CD14-positive monocyte (primary cell): ENCODE measurements around the gene OR10D3. TPM values are rescaled to one million over a fixed set of nuclear protein-coding genes. Genes with fewer than 3 reads are reported as not detected.

Experiments
- DNase-seq, 3 donors: peaks; one replicate each; pipeline ENCODE4 v3.0.0-alpha.2; 2011 to 2022
- H2AFZ ChIP-seq: 2 replicates; pipeline ENCODE4 v1.6.0; 2012; ENCODE audit warnings: mild to moderate bottlenecking, low read depth, low read length, inconsistent platforms; ENCODE audit not compliant: insufficient read depth, poor library complexity, severe bottlenecking
- H3K27ac ChIP-seq, 2 donors: 1 replicate in 1 of 2; 2 replicates in 1 of 2; pipeline ENCODE4 v1.5.1; 2012 to 2013; ENCODE audit warnings: low read length in 2 of 2, control low read depth in 1 of 2, inconsistent platforms in 1 of 2, low read depth in 1 of 2, mild to moderate bottlenecking in 1 of 2
- H3K27me3 ChIP-seq, 2 donors: one replicate each; pipeline versions ENCODE4 v1.6.0 to v1.6.1; 2011 to 2013; ENCODE audit warnings: low read length in 2 of 2; ENCODE audit not compliant: control insufficient read depth in 2 of 2, insufficient read depth in 2 of 2
- H3K36me3 ChIP-seq, 2 donors: replicated peaks in 1 of 2; 1 replicate in 1 of 2; 2 replicates in 1 of 2; pipeline versions ENCODE4 v1.5.1 to v1.6.1; 2012 to 2013; ENCODE audit warnings: low read length in 2 of 2, control low read depth in 1 of 2, inconsistent platforms in 1 of 2, mild to moderate bottlenecking in 1 of 2; ENCODE audit not compliant: insufficient read depth in 2 of 2, control insufficient read depth in 1 of 2
- H3K4me1 ChIP-seq, 2 donors: 1 replicate in 1 of 2; 2 replicates in 1 of 2; pipeline versions ENCODE4 v1.5.1 to v1.6.1; 2012 to 2013; ENCODE audit warnings: low read length in 2 of 2, control low read depth in 1 of 2, inconsistent platforms in 1 of 2, mild to moderate bottlenecking in 1 of 2, moderate library complexity in 1 of 2; ENCODE audit not compliant: insufficient read depth in 2 of 2, control insufficient read depth in 1 of 2
- H3K4me2 ChIP-seq: replicated peaks from 2 replicates; pipeline ENCODE3; 2012; ENCODE audit warnings: low read length, moderate library complexity, mild to moderate bottlenecking; ENCODE audit not compliant: poor library complexity, severe bottlenecking; ENCODE audit errors: extremely low read depth
- H3K4me3 ChIP-seq, 3 experiments: fragments of 200-600 bp in 1 of 3; sonication (generic) in 1 of 3; replicated peaks in 1 of 3; 1 replicate in 2 of 3; 2 replicates in 1 of 3; pipeline ENCODE4 v1.5.1; 2011 to 2013; ENCODE audit warnings: low read length in 3 of 3, mild to moderate bottlenecking in 3 of 3, control low read depth in 2 of 3, low read depth in 2 of 3, inconsistent platforms in 1 of 3, moderate library complexity in 1 of 3
- H3K79me2 ChIP-seq: 2 replicates; pipeline ENCODE4 v1.6.0; 2012; ENCODE audit warnings: mild to moderate bottlenecking, control low read depth, inconsistent platforms, low read length, moderate library complexity; ENCODE audit not compliant: insufficient read depth
- H3K9ac ChIP-seq: 2 replicates; pipeline ENCODE4 v1.6.0; 2017; ENCODE audit warnings: low read length, mild to moderate bottlenecking; ENCODE audit not compliant: insufficient read depth, poor library complexity, severe bottlenecking
- H3K9me3 ChIP-seq, 2 donors: replicated peaks in 1 of 2; 1 replicate in 1 of 2; 2 replicates in 1 of 2; pipeline versions ENCODE4 v1.5.1 to v1.6.1; 2012 to 2013; ENCODE audit warnings: low read length in 2 of 2, control low read depth in 1 of 2; ENCODE audit not compliant: control insufficient read depth in 1 of 2, insufficient read depth in 1 of 2
- H4K20me1 ChIP-seq: 2 replicates; pipeline ENCODE4 v1.6.0; 2012; ENCODE audit warnings: mild to moderate bottlenecking, low read length, control low read depth, moderate library complexity; ENCODE audit not compliant: insufficient read depth
- H3K27ac Mint-ChIP-seq, 7 donors: one replicate each; pipeline ENCODE4 v1.8.0; 2020; ENCODE audit warnings: mild to moderate bottlenecking in 7 of 7, mixed read lengths in 7 of 7, moderate library complexity in 6 of 7, inconsistent platforms in 2 of 7
- H3K27me3 Mint-ChIP-seq, 3 donors: one replicate each; pipeline ENCODE4 v1.8.0; 2021 to 2022; ENCODE audit warnings: low read depth in 3 of 3, mild to moderate bottlenecking in 3 of 3, mixed read lengths in 3 of 3, moderate library complexity in 3 of 3, inconsistent platforms in 1 of 3
- H3K36me3 Mint-ChIP-seq, 2 donors: one replicate each; pipeline ENCODE4 v1.8.0; 2020; ENCODE audit warnings: mixed read lengths in 2 of 2, inconsistent platforms in 1 of 2, mild to moderate bottlenecking in 1 of 2
- H3K4me1 Mint-ChIP-seq: one replicate; pipeline ENCODE4 v1.8.0; 2020; ENCODE audit warnings: mild to moderate bottlenecking, mixed read lengths
- H3K4me3 Mint-ChIP-seq, 2 donors: one replicate each; pipeline ENCODE4 v1.8.0; 2020; ENCODE audit warnings: mild to moderate bottlenecking in 2 of 2, mixed read lengths in 2 of 2, moderate library complexity in 1 of 2
- H3K9me3 Mint-ChIP-seq, 7 donors: one replicate each; pipeline ENCODE4 v1.8.0; 2020 to 2022; ENCODE audit warnings: mixed read lengths in 7 of 7, mild to moderate bottlenecking in 6 of 7, moderate library complexity in 6 of 7, inconsistent platforms in 2 of 7
- WGBS: methylation state at CpG from one replicate; pipeline ENCODE4 v1.1.5; 2013; ENCODE audit warnings: missing lambda C conversion rate; ENCODE audit not compliant: insufficient coverage; 5-methylcytosine and 5-hydroxymethylcytosine counted together
- intact Hi-C, 2 donors: fragments of 100-400 bp; cut with micrococcal nuclease; formaldehyde crosslinking; loops; one replicate each; pipeline versions ENCODE4 v1.15.0 to v1.15.1; 2023
- polyA plus RNA-seq, 3 donors: library from polyadenylated mRNA; depleted of rRNA in 1 of 3; unstranded in 2 of 3; stranded (reverse) in 1 of 3; fragments of 300-500 nt in 2 of 3; fragments of >200 nt in 1 of 3; fragmentation: Illumina TruSeq in 2 of 3; gene quantifications; 1 replicate in 2 of 3; 2 replicates in 1 of 3; pipeline ENCODE4 v1.2.3, GENCODE V29; 2012 to 2021
- TF ChIP-seq, protein P1 (sequence below): fragments of 200-600 bp; IDR thresholded peaks from one replicate; pipeline ENCODE4 v1.8.0; 2022; ENCODE audit warnings: antibody characterized with exemption, mild to moderate bottlenecking

The OR10D3 gene
- polyA plus RNA-seq, 3 donors: not detected

DNA sequence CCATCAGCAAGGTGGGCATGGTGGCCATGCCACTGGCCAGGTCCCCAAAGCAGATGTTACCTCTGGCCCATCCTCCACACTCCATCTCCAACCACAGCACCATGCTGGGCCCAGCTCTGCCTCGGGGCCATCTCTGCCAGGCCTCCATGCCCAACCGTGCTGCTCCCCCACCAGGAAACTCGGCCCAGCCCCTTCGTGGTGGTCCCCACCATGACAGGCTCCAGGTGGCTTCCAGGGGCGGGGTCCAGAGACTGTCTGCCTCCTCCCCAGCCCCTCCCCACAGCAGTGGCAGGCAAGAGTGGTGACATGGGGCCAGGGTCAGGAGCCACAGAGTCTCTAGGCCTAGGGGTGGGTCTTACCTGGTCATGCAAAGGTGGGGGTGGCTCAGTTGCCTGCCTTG is 27.3 kb downstream of the OR10D3 start:
- no peaks in the 10 kb centered on the region for H3K9me3 ChIP-seq
- H3K27ac ChIP-seq: no peak overlapping the region
- no peak overlapping the region for H3K9ac ChIP-seq
- peaks cover 0 to 5% (median 0%) of the 10 kb centered on the region in 3 donors for H3K27me3 Mint-ChIP-seq
- no peaks in the 10 kb centered on the region for H3K36me3 ChIP-seq
- no peak overlapping the region for H3K4me2 ChIP-seq
- no peaks in the 10 kb centered on the region for H3K27me3 ChIP-seq
- peaks cover 8% of the 10 kb centered on the region for H3K4me1 Mint-ChIP-seq
- no peaks in the 10 kb centered on the region for H3K79me2 ChIP-seq
- WGBS: 97% methylated on average over 5 of the region's 5 CpGs
- DNase-seq: no peak
- H3K36me3 Mint-ChIP-seq: no peaks in the 10 kb centered on the region
- intact Hi-C loops: no loop called here
- H3K9me3 Mint-ChIP-seq: peaks cover 0 to 2% (median 0%) of the 10 kb centered on the region in 7 donors
- no peaks in the 10 kb centered on the region for H4K20me1 ChIP-seq
- no peak overlapping the region for H3K4me3 ChIP-seq
- no peak overlapping the region for H3K27ac Mint-ChIP-seq
- no peak overlapping the region for H2AFZ ChIP-seq
- H3K4me3 Mint-ChIP-seq: no peak overlapping the region
- TF ChIP-seq, protein P1, sequence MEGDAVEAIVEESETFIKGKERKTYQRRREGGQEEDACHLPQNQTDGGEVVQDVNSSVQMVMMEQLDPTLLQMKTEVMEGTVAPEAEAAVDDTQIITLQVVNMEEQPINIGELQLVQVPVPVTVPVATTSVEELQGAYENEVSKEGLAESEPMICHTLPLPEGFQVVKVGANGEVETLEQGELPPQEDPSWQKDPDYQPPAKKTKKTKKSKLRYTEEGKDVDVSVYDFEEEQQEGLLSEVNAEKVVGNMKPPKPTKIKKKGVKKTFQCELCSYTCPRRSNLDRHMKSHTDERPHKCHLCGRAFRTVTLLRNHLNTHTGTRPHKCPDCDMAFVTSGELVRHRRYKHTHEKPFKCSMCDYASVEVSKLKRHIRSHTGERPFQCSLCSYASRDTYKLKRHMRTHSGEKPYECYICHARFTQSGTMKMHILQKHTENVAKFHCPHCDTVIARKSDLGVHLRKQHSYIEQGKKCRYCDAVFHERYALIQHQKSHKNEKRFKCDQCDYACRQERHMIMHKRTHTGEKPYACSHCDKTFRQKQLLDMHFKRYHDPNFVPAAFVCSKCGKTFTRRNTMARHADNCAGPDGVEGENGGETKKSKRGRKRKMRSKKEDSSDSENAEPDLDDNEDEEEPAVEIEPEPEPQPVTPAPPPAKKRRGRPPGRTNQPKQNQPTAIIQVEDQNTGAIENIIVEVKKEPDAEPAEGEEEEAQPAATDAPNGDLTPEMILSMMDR: no peak
- peaks cover 0 to 2% of the 10 kb centered on the region in 2 donors for H3K4me1 ChIP-seq

DNA sequence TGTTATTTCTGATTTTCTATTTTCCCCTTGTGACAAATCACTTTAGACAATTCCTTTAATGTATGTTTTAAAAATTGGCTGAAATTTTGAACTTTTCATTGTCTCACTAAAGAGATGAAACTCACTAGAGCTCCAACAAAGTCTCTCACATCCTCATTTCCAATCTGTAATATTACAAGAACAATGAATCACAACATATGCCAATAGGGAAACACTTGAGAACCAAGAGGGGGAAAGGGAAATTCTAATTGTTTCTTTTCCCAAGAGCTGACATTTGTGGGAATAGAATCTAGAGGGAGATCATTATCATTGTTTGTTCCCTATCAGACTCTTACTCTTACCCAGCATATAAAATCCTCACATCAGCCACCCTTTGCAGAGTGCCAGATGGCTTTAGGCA is 28.2 kb downstream of the OR10D3 start:
- H3K4me3 Mint-ChIP-seq: no peak overlapping the region
- H3K27me3 Mint-ChIP-seq: peaks cover 0 to 2% (median 0%) of the 10 kb centered on the region in 3 donors
- H3K36me3 Mint-ChIP-seq: no peaks in the 10 kb centered on the region
- no peak overlapping the region for H3K9ac ChIP-seq
- H3K79me2 ChIP-seq: no peaks in the 10 kb centered on the region
- H3K4me1 ChIP-seq: peaks cover 0 to 2% of the 10 kb centered on the region in 2 donors
- no peak overlapping the region for H2AFZ ChIP-seq
- H3K9me3 Mint-ChIP-seq: peaks cover 0 to 2% (median 0%) of the 10 kb centered on the region in 7 donors
- H4K20me1 ChIP-seq: no peaks in the 10 kb centered on the region
- no peak overlapping the region for H3K4me2 ChIP-seq
- intact Hi-C loops: no loop called here
- H3K36me3 ChIP-seq: no peaks in the 10 kb centered on the region
- H3K27me3 ChIP-seq: no peaks in the 10 kb centered on the region
- no peak for DNase-seq
- H3K27ac ChIP-seq: no peak overlapping the region
- H3K4me3 ChIP-seq: no peak overlapping the region
- H3K9me3 ChIP-seq: no peaks in the 10 kb centered on the region
- H3K27ac Mint-ChIP-seq: no peak overlapping the region
- TF ChIP-seq, protein P1: no peak
- peaks cover 8% of the 10 kb centered on the region for H3K4me1 Mint-ChIP-seq
